GM19395 (cell line): ENCODE data around the gene TNS1.

Source experiments
- ATAC-seq: cut with Tn5 transposase; IDR thresholded peaks from one replicate; pipeline ENCODE4 v1.9.1; 2021; ENCODE audit warnings: mild to moderate bottlenecking, moderate library complexity; ENCODE audit not compliant: unreplicated experiment

The TNS1 gene

GRCh38 chr2:217803653-217803960, 199.2 kb downstream of the TNS1 start:
- ATAC-seq = no peak

- ATAC-seq = no peak
These were observed 199.7 kb downstream of the TNS1 start for GRCh38 chr2:217802876-217803652.

- no peak for ATAC-seq
These were observed 200.5 kb downstream of the TNS1 start for GRCh38 chr2:217802266-217802665.

GRCh38 chr2:217801711-217802110, 201.1 kb downstream of the TNS1 start:
- ATAC-seq = no peak

- ATAC-seq = no peak
These were observed 201.7 kb downstream of the TNS1 start for GRCh38 chr2:217801115-217801531.

GRCh38 chr2:217800433-217801114, 202.2 kb downstream of the TNS1 start:
- ATAC-seq = no peak

GRCh38 chr2:217799563-217800432, 203.0 kb downstream of the TNS1 start:
- no peak for ATAC-seq

- peak; percentile 74 for ATAC-seq
These were observed 203.8 kb downstream of the TNS1 start for GRCh38 chr2:217798743-217799562.

GRCh38 chr2:217798191-217798590, 204.6 kb downstream of the TNS1 start:
- ATAC-seq = no peak

- no peak for ATAC-seq
These were observed 205.1 kb downstream of the TNS1 start for GRCh38 chr2:217797661-217798069.

GRCh38 chr2:217797165-217797564, 205.6 kb downstream of the TNS1 start:
- ATAC-seq = no peak

- ATAC-seq = no peak
These were observed 206.9 kb downstream of the TNS1 start for GRCh38 chr2:217795706-217796465.

- no peak for ATAC-seq
These were observed 207.7 kb downstream of the TNS1 start for GRCh38 chr2:217795067-217795466.

GRCh38 chr2:217794133-217794986, 208.4 kb downstream of the TNS1 start:
- ATAC-seq = no peak

- ATAC-seq = no peak
These were observed 209.1 kb downstream of the TNS1 start for GRCh38 chr2:217793566-217794132.

GRCh38 chr2:217792626-217793527, 209.9 kb downstream of the TNS1 start:
- no peak for ATAC-seq

- no peak for ATAC-seq
These were observed 211.2 kb downstream of the TNS1 start for GRCh38 chr2:217791551-217791950.
